GM18870 (cell line): ENCODE results near the gene TMA7B.
"Not testable (repeated sequence)": the region's sequence is repeated elsewhere in the genome, so short reads cannot be mapped to it uniquely, and the experiment has no call there.

Experiments used
- ATAC-seq: cut with Tn5 transposase; IDR thresholded peaks from one replicate; pipeline ENCODE4 v1.9.1; 2021; ENCODE audit warnings: moderate library complexity; ENCODE audit not compliant: unreplicated experiment

The TMA7B gene

DNA sequence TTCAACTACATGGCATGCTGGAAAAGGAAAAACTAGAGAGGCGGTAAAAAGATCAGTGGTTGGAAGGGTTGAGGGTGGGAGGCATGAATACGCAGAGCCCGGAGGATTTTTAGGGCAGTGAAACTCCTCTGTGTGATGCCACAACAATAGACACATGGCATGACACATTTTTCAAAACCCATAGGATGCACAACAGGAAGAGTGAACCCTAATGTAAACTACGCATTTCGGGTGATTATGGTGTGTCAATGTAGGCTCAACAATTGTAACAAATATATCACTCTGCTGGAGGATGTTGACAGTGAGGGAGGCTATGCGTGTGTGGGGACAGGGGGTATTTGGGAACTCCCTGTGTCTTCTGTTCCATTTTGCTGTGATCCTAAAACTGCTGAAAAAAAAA is 18.9 kb downstream of the TMA7B start:
- ATAC-seq, result no peak

DNA sequence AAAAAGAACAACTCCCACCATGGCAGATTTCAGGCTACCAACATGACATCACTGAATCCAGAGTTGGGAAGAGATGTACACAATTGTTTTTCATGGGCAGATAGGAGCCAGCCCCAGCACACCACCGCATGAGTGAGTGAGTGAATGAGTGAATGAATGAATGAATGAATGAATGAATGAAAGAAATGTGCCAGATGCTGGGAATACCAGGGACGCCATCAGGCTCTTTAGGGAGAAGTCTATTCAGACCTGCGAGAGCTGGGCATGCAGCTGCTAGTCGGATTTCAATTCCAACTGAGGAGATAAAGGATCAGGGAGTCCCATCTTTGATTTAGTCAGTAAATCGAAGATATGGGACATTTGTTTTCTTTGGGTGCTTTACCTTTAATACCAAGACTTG is 19.3 kb downstream of the TMA7B start:
- ATAC-seq, result no peak

DNA sequence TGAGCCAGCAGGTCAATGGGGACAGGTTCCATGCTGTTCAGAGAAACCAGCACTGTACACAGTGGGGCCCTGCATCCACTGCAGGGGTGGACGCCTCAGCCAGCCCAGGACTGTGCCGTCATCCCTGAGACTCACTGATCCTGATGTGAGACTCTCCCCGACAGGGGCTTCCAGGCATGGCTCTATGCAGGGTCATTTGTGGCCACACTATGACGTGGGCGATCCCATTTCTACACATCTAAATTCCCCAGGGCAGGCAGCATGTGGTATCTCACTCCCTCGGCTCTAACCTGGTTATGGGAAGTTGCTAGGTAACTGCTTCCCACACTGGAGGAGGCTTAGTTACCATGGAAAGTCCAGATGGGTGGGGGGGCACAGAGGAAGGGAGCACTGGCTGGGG is 20.4 kb downstream of the TMA7B start:
- no peak for ATAC-seq

DNA sequence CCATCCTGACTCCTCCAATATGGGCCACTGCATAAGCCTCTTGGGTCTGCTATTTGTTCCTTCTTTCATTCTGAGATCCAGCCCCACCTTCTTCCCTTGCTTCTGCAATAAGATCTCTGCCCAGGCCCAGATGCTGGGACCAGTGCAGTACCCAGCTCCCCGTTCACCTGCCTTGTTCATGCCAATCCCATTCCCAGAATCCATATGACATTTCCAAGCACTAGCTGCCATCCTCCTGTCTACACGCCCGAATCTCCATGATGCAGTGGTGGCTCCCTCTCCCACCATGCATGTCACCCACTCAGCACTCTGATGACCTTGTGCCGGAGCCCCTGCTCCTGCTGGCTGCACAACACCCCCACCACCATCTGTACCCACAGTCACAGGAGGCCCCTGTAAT is 23.1 kb downstream of the TMA7B start:
- no peak for ATAC-seq

DNA sequence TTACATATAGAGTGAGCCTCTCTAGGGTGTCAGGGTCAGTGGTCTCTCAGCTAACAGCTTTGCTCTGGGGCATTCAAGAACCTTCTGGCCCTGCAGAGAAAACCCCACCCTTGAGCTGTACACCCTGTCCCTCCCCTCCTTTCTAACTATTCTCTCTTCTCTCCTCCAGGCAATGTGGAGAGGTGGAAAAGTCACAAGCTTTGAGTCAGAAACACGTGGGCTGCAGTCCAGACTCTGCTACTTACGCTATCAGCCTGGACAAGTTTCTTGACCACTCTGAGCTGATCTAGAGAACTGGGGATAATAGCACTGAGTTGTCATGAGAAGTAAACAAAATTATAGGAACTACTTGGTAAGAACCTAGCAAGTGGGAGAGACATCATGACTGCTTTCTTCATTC is 23.8 kb downstream of the TMA7B start:
- ATAC-seq, result no peak

DNA sequence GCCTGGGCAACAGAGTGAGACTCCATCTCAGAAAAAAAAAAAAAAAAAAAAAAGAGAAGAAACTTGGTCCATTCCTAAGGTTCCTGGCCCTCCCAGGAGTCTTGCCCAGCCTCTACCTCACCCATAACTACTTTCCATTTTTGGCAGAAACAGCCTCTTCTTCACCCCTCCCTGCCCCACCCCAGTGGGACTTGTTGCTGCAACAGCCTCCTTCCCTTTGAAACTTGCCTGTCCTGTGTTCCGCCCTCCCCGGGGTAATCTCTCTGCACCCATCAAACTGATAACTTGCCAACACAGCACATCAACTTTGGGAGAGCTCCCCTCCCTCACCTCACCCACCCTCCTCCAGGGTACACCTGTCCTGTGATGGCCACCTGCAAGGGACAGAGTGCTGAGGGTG is 24.5 kb downstream of the TMA7B start:
- no peak for ATAC-seq

DNA sequence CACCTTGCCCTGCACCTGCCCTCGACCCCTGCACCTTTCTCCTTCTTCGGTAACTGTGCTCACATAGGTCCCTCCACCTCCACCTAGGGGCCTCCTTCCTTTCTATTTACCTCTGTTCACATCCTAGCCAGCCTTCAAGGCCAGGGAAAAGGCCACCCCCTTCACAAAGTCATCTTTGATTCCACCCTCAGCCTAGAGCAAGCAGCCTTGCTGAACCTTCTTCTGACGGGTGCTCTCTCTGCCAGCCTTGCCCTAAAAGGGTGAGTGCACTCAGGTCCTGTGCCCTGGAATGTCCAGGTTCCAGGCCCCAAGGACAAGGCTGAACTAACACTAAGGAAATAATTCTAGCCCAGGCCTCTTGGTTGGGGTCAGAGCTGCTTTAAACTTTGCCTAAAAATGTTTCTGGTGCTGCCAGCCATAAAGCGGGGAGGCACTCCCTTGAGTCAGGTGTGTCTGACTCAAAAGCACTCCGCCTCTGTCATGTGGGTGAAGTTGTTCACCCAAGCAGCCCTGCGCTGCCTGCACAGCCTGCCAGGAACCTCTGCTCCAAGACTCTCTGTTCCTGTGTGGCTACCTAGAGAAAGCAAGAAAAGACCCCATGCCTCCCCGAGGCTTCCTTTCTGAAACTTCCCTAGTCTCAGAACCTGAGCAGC is 25.3 kb downstream of the TMA7B start:
- no peak for ATAC-seq

DNA sequence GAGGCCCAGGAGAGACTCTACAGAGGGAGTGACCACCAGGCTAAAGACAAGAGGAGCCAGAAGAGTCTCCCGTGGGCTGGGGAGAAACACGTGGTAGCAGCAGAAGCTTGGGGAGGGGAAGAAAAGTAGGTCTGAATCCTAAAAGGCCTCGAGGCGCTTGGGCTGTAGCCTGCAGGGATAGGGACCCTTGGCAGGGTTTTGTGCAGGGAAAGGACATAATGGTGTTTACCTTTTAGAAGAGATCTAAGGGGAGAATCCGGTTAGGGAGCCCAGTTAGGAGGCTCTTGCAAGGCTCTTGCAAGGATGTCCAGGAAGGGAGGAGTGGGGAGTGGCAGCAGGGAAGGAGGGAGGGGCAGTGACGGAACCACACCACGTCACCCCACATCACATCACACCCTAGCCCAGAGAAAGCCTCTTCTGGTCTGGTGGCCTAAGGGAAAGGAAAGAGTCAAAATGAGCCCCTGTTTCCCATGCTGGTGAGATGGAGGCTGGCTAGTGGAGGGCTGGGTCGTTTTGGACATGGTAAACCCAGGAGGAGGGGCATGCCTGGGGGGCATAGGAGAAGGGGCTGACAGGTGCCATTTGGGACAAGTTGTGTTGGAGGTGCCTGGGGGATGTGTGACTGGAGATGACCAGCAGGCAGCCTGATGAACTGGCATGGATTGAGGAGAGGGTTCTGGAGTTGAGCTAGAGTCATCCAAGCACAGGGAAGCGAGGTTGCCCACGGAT is 28.4 kb downstream of the TMA7B start:
- no peak for ATAC-seq

DNA sequence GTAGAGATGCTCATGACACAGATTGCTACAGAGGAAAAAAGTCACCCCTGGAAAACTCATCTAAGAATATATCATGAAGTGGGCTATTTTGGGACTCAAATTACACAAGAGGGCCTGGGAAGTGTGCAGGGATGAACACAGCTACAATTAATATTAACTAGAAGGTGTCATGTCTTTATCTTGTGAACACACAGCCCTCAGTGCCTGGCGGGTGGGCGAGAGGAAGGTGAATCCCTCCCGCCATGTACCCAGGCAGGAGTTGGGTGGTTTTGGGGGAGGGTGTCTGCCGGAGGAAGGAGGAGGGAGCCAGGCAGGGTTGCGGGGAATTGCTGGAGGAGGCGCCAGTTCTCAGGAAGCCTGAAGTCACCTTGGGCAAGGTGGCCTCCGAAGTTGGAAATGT is 29.4 kb downstream of the TMA7B start:
- no peak for ATAC-seq

DNA sequence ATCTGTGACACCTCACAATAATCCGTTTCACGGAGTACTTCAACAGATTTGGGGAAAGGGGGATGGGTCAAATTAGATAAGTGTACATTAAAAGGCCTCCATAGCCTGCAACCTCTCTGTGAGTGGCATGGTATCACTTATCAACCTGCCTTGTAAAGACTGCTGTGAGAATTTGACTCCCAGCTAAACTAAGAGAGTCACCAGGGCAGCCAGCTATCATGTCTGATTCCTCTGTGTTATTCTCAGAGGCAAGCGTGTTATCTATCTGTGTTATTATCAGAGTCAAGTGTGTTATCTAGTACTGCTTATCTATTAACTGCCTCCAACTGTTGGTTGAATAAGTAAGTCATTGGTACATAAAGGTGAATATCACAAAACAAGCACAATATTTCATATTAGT is 30.5 kb downstream of the TMA7B start:
- ATAC-seq, result no peak

DNA sequence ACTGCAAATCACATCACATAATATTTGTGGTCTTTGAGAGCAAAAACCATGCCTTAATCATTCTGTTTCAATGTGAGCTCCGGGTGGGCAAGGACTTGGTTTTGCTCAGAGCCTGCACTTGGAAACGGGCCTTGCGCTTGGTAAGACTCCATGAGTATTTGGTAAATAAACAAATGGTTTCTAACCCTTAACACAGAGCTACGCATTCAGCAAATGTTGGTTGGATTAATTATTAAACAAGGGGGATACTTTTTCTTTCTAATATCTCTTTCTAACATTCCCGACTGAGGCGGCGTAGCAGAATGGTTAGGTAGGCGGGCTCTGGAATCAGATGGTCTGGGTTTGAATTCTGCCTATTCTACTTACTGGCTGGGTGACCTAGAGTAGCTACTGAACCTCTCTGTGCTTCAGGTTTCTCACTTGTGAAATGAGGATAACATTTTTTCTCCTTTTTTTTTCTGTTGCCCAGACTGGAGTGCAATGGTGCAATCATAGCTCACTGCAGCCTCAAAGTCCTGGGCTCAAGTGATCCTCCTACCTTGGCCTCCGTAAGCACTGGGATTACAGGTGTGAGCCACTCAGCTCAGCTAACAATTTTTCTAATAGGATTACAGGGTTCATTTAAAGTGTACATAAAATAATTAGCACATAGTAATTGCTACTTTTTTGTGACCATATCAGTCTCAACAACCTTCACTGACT is 31.1 kb downstream of the TMA7B start:
- ATAC-seq, result no peak

DNA sequence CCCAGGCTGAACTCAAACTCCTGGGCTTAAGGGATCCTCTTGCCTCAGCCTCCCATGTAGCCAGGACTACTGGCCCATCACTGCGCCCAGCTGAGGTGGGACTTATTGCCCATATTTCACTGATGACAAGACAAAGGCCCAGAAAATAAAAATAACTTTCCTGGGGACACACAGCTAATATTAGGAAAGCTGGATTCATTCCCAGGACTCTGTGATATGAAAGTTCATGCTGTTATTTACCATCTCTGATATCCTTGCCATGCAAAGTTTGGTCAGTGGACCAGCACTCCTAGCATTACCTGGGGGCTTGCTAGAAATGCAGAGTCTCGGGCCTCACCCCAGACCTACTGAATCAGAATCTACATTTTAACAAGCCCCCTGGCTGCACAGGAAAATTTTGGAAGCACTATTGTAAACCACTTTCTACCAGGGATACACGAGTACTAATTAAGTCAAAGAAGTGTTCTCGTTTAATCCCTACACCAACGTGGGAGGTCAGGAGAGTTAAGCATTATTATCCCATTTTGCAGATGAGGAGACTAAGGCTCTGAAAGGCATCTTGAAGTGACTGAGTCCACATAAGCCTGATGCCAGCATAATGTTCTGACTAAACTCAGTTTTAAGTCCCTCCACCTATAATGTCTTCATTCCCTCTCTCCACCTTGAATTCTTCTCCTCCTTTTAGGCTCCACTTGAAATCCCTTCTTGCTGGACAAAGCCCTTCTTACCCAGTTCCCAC is 32.1 kb downstream of the TMA7B start:
- ATAC-seq, result no peak

DNA sequence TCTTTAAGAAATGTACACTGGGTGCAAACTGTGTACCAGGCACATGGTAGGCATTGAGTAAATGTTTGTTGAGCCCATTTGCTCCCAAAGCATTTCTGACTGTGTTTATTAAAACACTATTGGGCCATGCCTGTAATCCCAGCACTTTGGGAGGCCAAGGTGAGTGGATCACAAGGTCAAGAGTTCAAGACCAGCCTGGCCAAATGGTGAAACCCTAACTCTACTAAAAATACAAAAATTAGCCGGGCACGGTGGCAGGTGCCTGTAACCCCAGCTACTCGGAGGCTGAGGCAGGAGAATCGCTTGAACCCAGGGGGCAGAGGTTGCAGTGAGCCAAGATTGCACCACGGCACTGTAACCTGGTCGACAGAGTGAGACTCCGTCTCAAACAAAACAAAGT is 32.7 kb downstream of the TMA7B start:
- not testable (repeated sequence) for ATAC-seq

DNA sequence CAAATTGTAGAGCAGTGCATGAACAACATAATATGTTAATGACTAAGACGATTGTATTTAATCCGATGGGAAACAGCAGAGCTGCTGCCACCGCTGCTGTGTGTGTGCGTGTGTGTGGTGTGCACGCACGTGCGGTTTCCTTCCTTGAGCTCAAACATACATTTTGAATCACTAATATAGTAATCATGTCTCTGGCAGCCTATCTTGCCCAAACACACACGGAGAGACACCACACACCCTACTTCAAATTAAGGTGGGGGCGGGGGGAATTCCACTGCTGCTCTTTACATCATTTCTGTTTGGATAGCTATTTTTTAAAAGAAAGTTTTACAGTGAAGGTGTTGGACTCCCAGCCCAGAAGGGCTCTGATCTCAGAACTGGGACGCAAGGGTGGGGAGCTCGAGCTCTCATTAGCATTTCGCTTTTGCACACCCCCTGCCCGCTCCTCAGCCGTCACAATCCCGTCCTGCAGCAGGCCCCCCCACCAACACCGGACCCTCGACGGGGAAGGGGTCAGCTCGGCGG is 33.9 kb downstream of the TMA7B start:
- ATAC-seq, result no peak

DNA sequence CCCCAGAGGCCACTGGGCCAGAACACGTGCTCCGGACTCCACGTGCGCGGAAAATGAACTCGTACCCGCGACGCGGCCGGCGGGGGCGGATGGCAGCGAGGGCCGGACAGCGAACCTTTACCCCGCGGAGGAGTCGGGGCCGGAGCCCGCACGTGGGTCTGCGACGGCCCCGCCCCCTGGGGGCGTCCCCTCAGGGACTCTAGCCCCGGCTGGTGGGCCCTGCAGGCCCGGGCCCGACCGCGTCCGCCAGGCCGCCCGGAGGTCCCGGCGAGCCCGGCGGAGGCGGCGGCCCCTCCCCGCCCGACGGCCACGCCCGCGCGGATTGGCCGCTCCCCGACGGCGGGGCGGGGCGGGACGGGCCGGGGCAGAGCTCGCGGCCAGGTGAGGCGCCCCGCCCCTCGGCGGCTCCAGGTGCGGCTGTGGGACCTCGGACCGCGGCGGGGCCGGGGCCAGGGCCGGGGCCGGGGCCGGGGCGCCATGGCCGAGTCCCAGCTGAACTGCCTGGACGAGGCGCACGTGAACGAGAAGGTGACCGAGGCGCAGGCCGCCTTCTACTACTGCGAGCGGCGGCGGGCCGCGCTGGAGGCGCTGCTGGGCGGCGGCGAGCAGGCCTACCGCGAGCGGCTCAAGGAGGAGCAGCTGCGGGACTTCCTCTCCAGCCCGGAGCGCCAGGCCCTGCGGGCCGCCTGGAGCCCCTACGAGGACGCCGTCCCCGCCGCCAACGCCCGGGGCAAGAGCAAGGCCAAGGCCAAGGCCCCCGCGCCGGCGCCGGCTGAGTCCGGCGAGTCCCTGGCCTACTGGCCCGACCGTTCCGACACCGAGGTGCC is 34.6 kb downstream of the TMA7B start, which contains the start of gene FAM83F:
Gene FAM83F, plus strand, starts transcription at position 389 of the 827 bp plus-strand sequence. Its CDS starts 89 bp downstream, at position 478.
- no peak for ATAC-seq

DNA sequence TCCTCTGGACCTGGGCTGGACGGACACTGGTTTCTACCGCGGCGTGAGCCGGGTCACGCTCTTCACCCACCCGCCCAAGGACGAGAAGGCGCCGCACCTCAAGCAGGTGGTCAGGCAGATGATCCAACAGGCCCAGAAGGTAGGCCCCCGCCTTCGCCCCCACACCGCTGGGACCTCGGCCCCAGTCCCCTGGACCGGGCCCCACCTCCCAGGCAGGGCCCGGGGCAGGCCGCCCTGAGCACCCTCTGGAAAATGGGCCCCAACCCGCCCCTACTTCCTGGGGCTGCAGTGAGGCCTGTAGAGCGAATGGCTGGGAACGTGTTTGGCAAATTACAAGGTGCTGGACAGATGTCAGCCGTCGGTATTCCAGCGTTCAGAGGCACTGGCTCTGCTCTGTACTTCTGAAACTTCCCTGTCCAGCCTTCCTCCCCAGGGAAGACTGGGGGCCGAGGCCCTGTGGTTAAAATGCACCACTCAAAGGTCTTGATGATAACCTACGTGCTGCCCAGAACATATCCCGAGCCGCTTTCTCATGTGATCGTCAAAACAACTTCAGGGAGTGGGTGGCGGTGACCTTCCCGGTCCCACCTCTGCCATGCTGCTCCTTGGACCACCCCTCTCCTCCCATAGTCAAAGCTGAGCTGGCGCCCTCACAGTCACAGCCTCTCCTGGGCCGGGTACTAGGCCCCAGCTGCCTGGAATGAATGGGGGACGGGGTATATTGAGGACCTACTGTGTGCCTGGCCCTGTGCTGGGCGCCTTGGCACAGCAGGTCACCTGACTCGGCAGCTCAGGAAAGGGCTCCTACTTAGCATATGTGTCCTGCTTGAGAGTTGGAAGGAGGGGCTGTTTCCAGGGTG is 35.4 kb downstream of the TMA7B start:
- no peak for ATAC-seq

DNA sequence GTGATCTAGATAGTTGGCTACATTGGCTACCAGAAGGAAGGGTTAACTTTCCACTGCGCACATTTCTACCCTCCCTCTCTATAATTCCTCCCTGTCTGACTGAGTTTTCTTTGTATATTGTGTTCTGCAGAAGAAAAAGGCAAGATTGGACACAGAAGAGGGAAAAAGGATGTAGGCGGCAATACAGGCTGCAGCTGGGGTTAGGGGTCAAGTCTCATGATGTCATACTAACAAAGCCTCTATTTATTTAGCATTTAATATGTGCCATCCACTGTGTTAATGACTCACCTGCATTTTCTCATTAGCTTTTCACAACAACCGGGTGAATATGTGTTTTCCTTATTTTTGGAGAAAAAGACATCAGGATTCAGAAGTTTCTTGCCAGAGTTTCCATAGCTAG is 36.5 kb downstream of the TMA7B start:
- no peak for ATAC-seq

DNA sequence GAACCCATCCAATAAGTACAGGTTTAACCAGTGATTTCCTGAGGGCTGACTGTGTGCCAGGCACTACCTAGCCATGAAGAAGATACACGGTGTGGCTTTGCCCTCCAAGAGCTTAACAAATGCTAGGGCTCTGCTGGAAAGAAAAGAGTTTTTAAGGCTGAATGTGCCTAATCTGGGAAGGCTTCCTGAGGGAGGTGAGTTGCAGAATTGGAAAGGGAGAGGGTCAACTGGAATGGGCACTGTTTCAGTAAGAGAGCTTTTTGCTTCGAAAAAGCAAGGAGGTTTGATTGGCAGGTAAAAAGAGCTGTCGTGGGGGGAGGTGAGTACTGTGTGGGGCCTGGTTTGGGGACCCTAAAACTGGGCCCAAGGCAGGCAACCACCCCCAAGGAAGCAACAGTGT is 37.2 kb downstream of the TMA7B start:
- no peak for ATAC-seq

DNA sequence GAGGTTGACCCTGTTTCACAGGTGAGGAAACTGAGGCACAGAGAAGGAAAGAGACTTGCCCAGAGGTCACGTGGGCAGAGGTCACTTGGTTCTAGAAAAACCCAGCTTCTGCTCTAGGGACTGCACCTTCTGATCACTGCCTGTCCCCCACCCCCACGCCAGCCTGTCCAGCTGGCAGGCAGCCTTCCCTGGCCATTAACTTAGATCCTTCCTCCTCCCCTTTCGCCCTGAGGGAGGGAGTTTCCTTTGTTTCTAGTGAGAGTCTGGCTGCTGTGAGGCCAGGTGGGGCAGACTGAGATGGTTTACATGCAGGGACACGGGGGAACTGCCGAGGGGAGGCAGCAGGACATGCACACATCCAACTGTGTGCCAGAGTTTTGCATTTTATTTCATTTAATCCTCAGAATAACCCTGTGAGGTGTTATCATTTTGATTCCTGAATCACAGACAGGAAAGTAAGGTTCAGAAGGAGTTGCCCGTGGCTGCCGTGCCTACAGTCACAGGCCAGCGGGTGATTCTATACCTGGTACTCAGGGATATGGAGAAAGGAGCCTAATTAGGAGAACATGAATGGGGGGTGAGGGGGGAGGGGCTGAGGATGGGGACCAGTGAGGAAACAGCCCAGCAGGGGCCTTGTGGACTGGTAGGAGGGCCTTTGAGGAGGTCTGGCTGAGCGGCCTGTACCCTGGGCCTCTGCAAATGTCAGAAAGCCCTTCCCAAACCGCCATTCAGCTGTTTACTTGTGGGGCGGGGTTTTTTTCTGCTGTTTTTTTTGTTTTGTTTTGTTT is 37.9 kb downstream of the TMA7B start:
- ATAC-seq, result no peak
